HG03095 (cell line): ENCODE measurements around the gene MC2R.

Experiments used
- ATAC-seq: cut with Tn5 transposase; IDR thresholded peaks from one replicate; pipeline ENCODE4 v1.9.1; 2021; ENCODE audit warnings: moderate library complexity; ENCODE audit not compliant: unreplicated experiment

The MC2R gene

DNA sequence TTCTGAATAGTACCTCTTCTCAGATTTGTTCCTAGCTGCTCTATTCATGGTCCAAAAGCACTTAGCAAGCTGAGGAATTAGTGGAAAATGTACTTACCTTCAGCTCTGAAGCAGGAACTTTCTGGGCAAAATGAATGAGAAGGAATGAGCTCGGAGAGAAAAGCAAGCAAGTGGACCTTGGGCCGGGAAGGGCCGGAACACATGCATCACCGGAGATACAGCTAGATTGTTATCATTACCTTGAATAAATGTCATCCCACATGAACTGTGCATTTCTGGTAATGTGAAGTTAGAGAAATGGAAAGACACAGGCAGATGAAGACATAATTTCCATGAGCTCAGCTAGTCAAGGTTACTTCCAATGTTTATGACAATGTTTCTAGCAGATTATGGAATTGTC lies at the start of gene MC2R:
MC2R (minus strand) TSS at position 146 of the 400 bp plus-strand sequence. CDS start 30,018 bp downstream, outside the sequence.
- no peak for ATAC-seq

GRCh38 chr18:13945811-13946210 lies 30.5 kb upstream of the MC2R start:
- ATAC-seq, result no peak

DNA sequence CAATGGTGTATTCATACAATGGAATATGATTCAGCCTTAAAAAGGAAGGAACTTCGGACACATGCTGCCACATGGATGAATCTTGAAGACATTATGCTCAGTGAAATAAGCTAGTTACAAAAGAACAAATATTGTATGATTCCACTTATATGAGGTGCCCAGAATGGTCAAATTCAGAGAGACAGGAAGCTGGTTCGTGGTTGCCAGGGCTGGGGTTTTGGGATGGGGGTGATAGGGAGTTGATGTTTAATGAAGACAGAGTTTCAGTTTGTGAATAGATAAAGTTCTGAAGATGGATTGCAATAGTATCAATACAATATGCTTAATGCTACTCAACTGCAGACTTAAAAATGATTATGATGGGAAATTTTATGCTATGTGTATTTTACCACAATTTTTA lies 28.0 kb upstream of the MC2R start:
- no peak for ATAC-seq

DNA sequence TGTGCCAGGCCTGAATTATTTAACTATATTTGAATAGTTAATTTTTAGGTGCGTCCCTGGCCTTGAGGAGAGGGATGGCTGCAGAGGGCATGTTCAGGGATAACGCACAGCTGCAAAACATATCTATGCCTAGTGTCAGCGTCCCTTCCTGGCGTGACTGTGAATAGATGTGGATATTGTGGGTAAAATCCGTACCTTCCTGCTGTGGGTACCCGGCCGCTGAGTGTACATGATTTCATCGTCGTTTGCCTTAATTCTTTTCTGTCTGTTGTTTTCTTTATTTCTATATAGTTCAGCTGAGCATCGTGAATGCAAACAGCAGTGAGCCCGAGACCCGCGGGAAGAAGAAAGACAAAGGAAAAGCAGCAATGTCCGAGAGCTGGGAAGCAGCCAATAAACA lies 25.0 kb upstream of the MC2R start:
- ATAC-seq, result no peak

GRCh38 chr18:13934676-13935075 lies 19.3 kb upstream of the MC2R start:
- ATAC-seq, result no peak

DNA sequence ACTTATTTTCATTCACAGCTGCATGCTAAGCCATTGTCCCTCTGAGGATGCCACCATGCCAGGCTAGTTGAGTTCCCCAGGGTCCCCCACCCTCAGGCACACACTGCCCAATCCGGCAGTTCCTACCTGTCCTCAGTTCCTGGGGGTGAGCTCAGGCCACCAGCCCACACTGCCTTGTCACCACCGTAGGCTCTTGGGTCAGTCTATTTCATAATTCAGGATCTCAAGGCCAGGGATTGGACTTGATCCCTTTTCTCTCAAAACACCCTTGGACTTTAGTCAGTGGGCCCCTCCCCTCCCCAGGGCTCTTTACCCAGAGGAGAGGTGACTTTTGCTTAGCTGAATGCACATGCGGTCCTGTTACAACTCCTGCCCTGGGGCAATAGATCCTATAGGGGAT lies 18.7 kb upstream of the MC2R start:
- no peak for ATAC-seq

DNA sequence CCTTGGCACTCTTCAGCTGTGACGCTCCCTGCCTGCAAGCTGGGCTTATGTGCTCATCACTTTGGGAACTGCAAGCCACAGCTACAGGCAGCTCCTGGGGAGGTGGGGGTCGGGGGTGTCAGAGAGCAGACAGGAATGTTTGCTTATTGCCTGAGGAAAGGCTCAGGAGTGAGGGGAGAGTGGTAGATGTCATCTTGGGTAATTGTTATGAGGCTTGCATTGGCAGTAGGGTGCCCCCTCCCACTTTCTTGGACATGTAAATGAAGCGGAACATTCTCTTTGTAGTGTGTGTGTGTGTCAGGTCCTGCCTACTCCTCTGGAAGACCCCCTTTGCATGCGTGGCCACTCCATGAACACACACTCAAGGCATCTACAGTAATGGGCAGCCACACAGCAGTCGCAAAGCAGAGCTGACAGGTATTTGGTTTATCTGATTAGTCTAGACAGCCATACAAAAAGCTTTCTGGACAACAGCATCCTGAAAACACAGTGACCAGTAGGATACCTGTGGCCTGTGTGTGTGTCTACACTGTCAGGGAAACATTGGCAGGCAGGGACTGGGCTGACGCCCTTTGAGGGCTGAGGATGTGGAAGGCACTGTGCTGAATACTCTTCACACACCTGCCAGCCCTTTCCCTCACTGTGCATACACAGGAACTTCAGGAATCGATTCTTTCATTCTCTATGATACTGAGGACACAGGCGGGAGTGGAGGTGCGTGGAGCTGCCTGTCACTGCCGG lies 17.1 kb upstream of the MC2R start:
- no peak for ATAC-seq

GRCh38 chr18:13930964-13931363 lies 15.6 kb upstream of the MC2R start:
- ATAC-seq, result no peak

GRCh38 chr18:13923221-13923620 lies 7.9 kb upstream of the MC2R start:
- ATAC-seq, result no peak

DNA sequence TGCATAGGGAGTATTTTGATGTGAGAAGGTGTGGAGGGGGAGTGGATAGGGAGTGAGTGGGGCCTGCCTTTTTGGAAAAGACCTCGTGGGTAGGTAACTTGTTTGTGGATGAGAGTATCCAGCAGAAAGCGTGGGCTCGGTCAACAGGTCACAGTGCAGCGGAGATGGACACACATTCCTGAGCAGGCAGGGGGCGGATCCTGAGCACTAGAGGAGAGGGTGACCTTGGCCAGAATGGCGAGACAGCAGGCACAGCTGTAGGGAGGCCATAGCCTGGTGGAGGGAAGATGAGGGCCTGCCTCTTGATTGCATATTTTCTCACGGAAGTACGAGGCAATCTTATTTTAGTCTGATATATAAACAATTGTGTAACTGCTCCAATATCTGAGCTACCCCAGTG lies 3.6 kb upstream of the MC2R start:
- ATAC-seq, result no peak

- no peak for ATAC-seq
Measured at GRCh38 chr18:13917401-13917800, 2.1 kb upstream of the MC2R start.

GRCh38 chr18:13916559-13916958 lies 1.2 kb upstream of the MC2R start:
- ATAC-seq, result no peak

DNA sequence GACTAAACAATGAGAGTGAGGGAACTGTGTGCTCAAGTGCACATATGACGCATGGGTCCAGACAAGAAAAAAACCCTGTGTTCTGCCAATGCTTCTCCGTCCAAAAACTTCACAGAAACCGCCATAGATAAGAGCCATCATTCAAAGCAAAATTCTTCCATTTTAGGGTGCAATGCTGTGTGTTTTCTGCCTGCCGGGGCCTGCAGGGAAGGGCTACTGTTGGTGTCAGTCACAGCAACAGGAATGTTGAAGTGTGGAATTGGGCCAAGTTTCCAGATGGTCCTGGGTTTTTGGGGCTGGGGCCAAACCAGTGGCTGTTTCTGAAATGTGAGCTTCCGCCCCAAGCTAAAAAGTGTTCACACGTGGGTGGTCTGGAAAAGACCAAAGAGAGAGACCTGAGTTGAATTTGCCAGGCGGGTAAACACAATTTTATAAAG lies 677 bp upstream of the MC2R start:
- ATAC-seq, result no peak

GRCh38 chr18:13914756-13915155 lies 580 bp downstream of the MC2R start:
- no peak for ATAC-seq

- no peak for ATAC-seq
Measured at GRCh38 chr18:13914170-13914569, 1.2 kb downstream of the MC2R start.

GRCh38 chr18:13913205-13913604 lies 2.1 kb downstream of the MC2R start:
- ATAC-seq, result no peak

DNA sequence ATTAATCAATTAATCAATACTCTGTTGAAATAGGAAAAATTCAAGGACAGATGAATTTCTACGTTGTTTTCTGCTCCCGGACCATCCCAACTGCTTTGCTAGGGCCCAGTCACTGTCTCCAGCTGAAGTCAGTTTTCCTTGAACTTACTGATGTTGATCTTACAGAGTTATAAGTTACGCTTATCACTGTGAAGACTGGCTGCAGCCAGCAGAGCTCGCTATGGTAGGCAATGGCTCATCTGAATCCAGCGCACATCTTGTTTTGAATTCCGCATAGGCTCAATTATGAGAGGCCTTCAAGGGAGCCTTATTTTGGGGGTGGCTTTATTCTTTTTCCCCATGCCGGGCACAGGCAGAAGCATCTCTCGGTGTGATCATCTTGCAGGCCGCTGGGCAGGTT lies 2.7 kb downstream of the MC2R start:
- no peak for ATAC-seq

- ATAC-seq, result no peak
Measured at GRCh38 chr18:13910986-13911385, 4.3 kb downstream of the MC2R start.

DNA sequence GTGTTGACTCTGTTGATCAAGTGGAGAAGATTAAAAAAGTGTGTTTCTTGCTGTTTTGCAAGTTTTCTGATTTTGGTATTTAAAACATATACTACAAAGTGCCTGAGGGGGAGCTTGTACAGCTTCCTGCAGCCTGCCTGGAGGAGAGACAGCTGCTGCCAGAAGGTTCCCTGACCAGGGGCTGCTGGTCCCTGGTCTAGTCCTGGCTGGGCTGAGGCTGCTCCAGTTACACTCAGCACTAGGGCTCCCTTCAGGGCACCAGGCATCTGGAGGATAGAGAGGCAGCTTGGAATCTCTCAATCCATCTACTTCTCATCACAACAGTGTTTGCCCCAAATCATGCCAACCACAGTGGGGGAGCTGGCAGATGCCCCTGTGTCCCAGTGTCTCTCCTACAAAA lies 4.8 kb downstream of the MC2R start:
- no peak for ATAC-seq

DNA sequence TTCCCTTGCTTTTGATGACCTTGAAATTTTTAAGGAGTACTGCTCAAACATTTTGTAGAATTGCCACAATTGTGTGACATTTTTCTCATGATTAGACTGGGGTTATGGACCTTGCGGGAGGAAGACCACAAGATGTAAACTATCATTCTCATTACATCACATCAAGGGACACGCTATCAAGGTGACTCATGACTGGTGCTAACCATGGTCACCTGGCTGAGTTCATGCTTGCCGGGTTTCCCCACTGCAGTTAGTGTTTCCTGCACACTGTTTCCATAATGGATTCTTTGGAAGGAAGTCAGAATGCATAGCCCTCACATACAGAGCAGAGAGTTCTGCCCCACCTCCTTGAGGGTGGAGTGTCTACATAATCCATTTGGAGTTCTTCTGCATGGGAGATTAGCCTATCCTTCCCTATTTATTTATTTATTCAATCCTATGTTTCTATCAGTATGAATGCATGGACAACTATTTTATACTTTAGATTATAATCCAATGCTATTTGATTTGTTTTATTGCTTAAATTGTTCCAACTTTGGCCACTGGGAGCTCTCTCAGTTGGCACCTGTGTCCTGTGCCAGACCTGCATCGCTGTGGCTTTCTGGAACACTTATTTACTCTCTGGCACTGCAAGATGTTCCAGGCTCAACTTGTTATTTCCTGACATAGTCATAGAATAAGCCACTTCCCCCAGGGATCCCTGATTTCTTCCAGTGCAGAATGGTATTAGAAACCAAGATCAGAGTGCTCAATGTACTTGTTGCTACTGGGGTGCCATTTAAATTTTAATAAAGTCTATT lies 6.0 kb downstream of the MC2R start:
- no peak for ATAC-seq

DNA sequence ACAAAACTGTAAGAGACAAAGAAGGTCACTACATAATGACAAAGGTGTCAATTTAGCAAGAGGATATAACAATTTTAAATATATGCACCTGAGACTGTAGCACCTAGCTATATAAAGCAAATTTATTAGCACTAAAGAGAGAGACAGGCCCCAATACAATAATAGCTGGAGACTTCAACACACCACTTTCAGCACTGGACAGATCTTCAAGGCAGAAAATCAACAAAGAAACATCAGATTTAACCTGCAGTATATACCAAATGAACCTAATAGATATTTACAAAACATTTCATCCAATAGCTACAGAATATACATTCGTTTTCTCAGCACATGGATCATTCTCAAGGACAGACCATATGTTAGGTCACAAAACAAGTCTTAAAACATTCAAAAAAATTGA lies 14.7 kb downstream of the MC2R start:
- no peak for ATAC-seq

- ATAC-seq, result no peak
Measured at GRCh38 chr18:13895505-13896033, 19.8 kb downstream of the MC2R start.
